GM23338 (cell line): Measurements from ENCODE around the gene LRCH3.

Experiments used
- CREB1 ChIP-seq: fragments of 250-450 bp; sonication (Bioruptor Pico); IDR thresholded peaks from 2 replicates; pipeline ENCODE4 v1.5.0; 2020; ENCODE audit warnings: low read depth, mild to moderate bottlenecking, moderate library complexity
- CTCF ChIP-seq, 2 experiments: fragments of 200-600 bp in 1 of 2; sonication (generic) in 1 of 2; conservative IDR thresholded peaks; 2 replicates each; pipeline versions ENCODE4 v1.5.1 to v1.6.1; 2016 to 2017; ENCODE audit warnings: antibody characterized with exemption in 2 of 2, low read depth in 2 of 2, mild to moderate bottlenecking in 2 of 2, moderate library complexity in 1 of 2
- ETS1 ChIP-seq: IDR thresholded peaks from 2 replicates; pipeline ENCODE4 v1.6.1; 2016; ENCODE audit warnings: antibody characterized with exemption
- EZH2 ChIP-seq: fragments of 200-600 bp; sonication (generic); IDR thresholded peaks from one replicate; pipeline ENCODE4 v1.8.0; 2017; ENCODE audit warnings: antibody characterized with exemption, mild to moderate bottlenecking, low read depth; ENCODE audit not compliant: unreplicated experiment
- POLR2AphosphoS5 ChIP-seq: IDR thresholded peaks from 2 replicates; pipeline ENCODE4 v1.6.1; 2016; ENCODE audit warnings: antibody characterized with exemption, low read depth
- ZNF331 ChIP-seq: fragments of 250-450 bp; sonication (Bioruptor Pico); IDR thresholded peaks from 2 replicates; pipeline ENCODE4 v1.5.0; 2020; ENCODE audit warnings: low read depth, mild to moderate bottlenecking, moderate library complexity
- ZNF462 ChIP-seq: fragments of 250-450 bp; sonication (Bioruptor Pico); IDR thresholded peaks from 2 replicates; pipeline ENCODE4 v1.5.0; 2020; ENCODE audit warnings: mild to moderate bottlenecking, moderate library complexity

- no peak for TF ChIP-seq CTCF (conservative IDR thresholded peaks at IDR 0.05; ENCODE audit: low read depth in 2 of 2)
- no peak for TF ChIP-seq ETS1
- TF ChIP-seq EZH2: no peak
- TF ChIP-seq POLR2AphosphoS5: no peak
- no peak for TF ChIP-seq ZNF331 (CRISPR knock-in tag)
- no peak for TF ChIP-seq CREB1 (CRISPR knock-in tag)
- no peak for TF ChIP-seq ZNF462 (CRISPR knock-in tag)
Observed at GRCh38 chr3:197899833-197900478, 108.9 kb downstream of the LRCH3 start.
